ENCODE results near the gene RAI14.
"Not testable (repeated sequence)": the region's sequence is repeated elsewhere in the genome, so short reads cannot be mapped to it uniquely, and the experiment has no call there.

RAI14 gene

GRCh38 chr5:34771076-34771475, 114.9 kb downstream of the RAI14 start:
- DNase-seq = no peak
- Histone ChIP-seq H3K9me3 (no peaks in the 10 kb centered on the region), H3K4me1 (peaks cover 0 to 23% (median 9%) of the 10 kb centered on the region in 4 donors), H3K4me3 (no peak overlapping the region), H3K27me3 (no peaks in the 10 kb centered on the region), H3K27ac (peak overlapping the region in 1 of 2 donors; percentile 16), H3K36me3 (no peaks in the 10 kb centered on the region)
- no peak for TF ChIP-seq CTCF (IDR thresholded peaks at IDR 0.05)
- intact Hi-C loops (cut with DNase I; ENCODE audit: low total_unique reads) = no loop called here

GRCh38 chr5:34772267-34773098, 116.4 kb downstream of the RAI14 start:
- Histone ChIP-seq H3K36me3 (no peaks in the 10 kb centered on the region), H3K9me3 (no peaks in the 10 kb centered on the region), H3K4me1 (peaks cover 0 to 23% (median 9%) of the 10 kb centered on the region in 4 donors), H3K27me3 (no peaks in the 10 kb centered on the region), H3K4me3 (no peak overlapping the region), H3K27ac (no peak overlapping the region)
- DNase-seq = no peak
- intact Hi-C loops (cut with DNase I; ENCODE audit: low total_unique reads) = no loop called here
- no peak for TF ChIP-seq CTCF (IDR thresholded peaks at IDR 0.05)

GRCh38 chr5:34774139-34774538, 118.0 kb downstream of the RAI14 start:
- Histone ChIP-seq H3K36me3 (no peaks in the 10 kb centered on the region), H3K4me1 (peaks cover 0 to 23% (median 9%) of the 10 kb centered on the region in 4 donors), H3K27ac (no peak overlapping the region), H3K4me3 (no peak overlapping the region), H3K9me3 (no peaks in the 10 kb centered on the region), H3K27me3 (no peaks in the 10 kb centered on the region)
- no peak for DNase-seq
- no peak for TF ChIP-seq CTCF (IDR thresholded peaks at IDR 0.05)
- intact Hi-C loops (cut with DNase I; ENCODE audit: low total_unique reads) = no loop called here

GRCh38 chr5:34774678-34775077, 118.5 kb downstream of the RAI14 start:
- H3K4me1 ChIP-seq = peaks cover 0 to 23% (median 9%) of the 10 kb centered on the region in 4 donors
- H3K36me3 ChIP-seq; intact Hi-C loops (cut with DNase I; ENCODE audit: low total_unique reads); H3K27me3 ChIP-seq; H3K27ac ChIP-seq; H3K9me3 ChIP-seq; H3K4me3 ChIP-seq; DNase-seq: not testable (repeated sequence)

GRCh38 chr5:34775886-34776285, 119.8 kb downstream of the RAI14 start:
- no peak for DNase-seq
- Histone ChIP-seq H3K36me3 (no peaks in the 10 kb centered on the region), H3K9me3 (no peaks in the 10 kb centered on the region), H3K4me3 (no peak overlapping the region), H3K27me3 (no peaks in the 10 kb centered on the region), H3K4me1 (peaks cover 0 to 18% (median 6%) of the 10 kb centered on the region in 4 donors), H3K27ac (no peak overlapping the region)
- TF ChIP-seq CTCF (IDR thresholded peaks at IDR 0.05) = no peak
- intact Hi-C loops (cut with DNase I; ENCODE audit: low total_unique reads) = no loop called here

GRCh38 chr5:34778091-34778850, 122.1 kb downstream of the RAI14 start:
- no peaks in the 10 kb centered on the region for H3K36me3 ChIP-seq
- no peak for DNase-seq
- H3K4me1 ChIP-seq = no peaks in the 10 kb centered on the region
- no peak overlapping the region for H3K27ac ChIP-seq
- no peak for TF ChIP-seq CTCF (IDR thresholded peaks at IDR 0.05)
- peaks cover 0 to 5% (median 0%) of the 10 kb centered on the region in 3 donors for H3K9me3 ChIP-seq
- H3K4me3 ChIP-seq = no peak overlapping the region
- H3K27me3 ChIP-seq = no peaks in the 10 kb centered on the region
- intact Hi-C loops (cut with DNase I; ENCODE audit: low total_unique reads) = no loop called here

GRCh38 chr5:34783892-34784291, 127.8 kb downstream of the RAI14 start:
- intact Hi-C loops (cut with DNase I; ENCODE audit: low total_unique reads); H3K4me1 ChIP-seq; H3K4me3 ChIP-seq; H3K27ac ChIP-seq; H3K36me3 ChIP-seq; H3K9me3 ChIP-seq; H3K27me3 ChIP-seq; DNase-seq: not testable (repeated sequence)

All from tibial artery (tissue), 4 donors.